ENCODE results near the gene KCNG2.

The KCNG2 gene

DNA sequence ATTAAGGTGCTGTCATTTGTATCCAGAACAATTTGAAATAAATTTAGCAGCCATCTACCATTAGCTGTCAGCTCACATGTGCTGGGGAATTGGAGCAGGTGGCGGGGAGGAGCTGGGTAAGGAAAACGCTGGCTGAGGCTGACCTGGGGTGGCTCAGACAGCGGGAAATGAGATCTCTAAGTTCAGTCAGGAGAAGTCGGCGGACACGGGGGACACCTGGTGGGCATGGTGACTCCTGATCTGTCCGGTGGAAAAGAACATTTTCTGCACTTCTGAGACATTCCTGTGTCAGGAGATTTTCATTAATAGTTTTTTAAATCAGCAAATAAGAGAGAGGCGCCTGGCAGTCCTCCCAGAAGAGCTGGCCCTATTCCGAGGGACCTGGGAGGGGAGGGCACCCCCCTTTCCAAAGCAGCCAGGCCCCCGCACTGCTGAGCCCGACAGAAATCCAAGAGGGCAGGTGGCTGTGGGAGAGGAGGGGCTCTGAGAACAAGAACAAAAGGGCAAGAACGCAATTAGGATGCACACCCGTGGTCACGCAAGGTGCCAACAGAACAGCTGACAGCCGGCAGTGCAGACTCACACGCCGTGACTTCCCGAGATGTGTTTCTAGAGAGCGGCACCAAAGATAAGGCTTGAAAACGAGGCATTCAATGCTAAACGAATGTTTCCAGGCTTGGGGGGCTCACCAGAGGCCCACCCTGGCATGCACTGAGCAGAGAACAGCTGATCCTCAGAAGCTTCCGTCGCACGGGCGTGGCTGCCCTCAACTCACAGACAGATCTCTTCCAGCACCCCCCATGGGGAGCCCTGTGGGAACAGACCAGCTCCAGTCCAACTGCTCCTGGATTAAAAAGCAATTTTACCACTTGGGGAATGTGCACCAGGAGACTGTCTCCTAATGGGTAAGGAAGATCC lies 127.3 kb downstream of the KCNG2 start:
- DNase-seq (ENCODE audit: low spot score): no peak

GRCh38 chr18:79926306-79926705 lies 128.6 kb downstream of the KCNG2 start:
- DNase-seq (ENCODE audit: low spot score): no peak

DNA sequence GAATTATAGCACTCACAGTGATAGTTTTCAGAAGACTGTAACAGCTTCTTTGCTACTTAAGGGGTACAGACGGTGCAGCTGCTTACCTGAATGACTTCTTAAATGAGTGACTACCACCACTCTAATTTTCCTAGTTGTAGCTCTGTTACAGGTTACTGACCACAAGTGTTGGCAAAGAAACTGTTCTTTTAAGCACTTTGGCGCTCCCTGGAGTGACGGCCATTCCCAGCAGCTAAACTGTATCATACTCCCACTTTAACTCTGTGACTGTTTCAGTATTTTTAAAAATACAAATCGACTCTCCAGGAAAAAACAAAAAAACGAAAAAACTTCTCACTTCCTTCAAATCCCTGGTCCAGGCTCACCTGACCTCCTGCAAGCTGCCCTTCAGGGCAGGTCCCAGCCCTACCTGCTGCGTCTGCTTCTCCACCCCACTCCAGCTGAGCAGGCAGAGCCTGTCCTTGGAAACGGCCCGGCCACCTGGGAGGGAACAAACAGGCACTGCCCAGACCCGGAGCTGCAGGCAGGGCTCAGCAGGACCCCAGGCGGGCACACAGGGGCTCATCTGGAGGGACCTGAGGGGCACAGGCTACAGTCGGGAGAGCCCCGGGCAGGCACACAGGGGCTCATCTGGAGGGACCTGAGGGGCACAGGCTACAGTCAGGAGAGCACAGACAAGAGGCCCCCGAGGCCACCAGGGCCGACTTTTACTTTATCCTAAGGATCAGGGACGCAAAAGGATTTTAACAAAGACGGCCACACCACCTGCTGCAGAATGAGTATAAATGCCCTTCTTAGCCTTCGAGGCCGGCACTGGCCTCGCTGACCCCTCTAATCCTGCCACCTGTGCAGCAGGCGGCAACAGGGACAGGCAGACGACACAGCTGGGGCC lies 129.2 kb downstream of the KCNG2 start:
- DNase-seq (ENCODE audit: low spot score): no peak

DNA sequence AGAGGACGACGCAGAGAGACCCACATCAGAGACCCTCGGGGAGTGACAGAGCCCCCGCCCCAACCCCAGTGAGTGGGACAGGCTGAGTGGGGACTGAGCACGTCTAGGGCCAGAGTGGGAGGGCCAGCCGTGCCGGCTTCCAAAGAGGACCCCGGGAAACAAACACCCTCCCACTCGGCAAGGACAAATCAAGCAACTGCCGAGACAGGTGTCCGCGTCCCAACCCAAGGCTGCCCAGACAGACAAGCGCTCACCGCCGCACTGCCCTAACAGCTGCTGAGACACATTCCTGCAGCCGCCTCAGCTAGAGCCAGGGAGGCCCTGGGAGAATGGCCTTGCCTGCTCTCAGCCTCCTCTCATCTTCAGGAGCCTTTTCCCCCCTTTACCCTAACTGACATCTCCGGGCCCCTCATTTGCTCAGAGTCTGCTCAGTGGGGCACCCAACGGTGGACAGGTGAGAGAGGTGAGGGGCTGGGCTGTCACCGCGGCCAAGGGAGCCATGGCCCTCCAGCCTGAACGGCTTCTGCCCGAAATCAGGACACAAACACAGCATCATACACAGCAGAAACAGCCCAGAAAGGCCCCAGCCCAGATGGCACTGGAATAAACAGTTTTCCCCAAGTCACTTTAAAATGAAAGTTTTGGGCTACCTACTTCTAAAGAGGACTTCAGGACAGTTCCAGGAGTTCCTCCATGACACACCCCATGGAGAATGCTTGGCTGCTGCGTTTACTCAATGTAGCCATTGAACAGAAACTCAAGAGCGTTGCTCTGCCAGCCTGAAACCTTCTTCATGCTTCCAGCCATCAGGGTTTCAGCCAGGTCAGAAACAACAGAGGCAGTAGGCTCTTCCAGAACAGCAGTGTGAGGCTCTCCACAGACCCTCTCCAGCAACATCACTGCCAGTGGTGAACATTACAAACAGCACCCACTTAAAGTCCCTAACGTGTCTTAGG lies 130.1 kb downstream of the KCNG2 start:
- DNase-seq (ENCODE audit: low spot score): no peak

DNA sequence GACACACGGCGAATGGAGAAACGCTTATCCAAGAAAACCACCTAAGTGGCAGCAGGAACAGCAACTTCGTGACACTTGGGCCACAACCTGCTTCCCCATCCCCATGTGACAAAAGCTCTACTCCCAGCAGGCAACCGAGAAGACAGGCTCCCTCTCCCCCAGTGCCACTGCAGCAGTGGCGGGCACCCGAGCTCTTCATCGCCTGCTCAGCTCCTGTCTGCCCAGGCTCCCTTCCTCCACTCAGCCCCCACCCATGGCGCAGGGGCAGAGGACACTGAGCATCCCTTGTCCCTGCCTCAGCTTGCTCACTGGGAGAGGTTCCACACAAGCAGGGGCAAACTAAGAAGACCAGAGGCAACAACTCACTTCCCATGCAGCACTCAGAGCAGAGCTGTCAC lies 130.8 kb downstream of the KCNG2 start:
- DNase-seq (ENCODE audit: low spot score): no peak

DNA sequence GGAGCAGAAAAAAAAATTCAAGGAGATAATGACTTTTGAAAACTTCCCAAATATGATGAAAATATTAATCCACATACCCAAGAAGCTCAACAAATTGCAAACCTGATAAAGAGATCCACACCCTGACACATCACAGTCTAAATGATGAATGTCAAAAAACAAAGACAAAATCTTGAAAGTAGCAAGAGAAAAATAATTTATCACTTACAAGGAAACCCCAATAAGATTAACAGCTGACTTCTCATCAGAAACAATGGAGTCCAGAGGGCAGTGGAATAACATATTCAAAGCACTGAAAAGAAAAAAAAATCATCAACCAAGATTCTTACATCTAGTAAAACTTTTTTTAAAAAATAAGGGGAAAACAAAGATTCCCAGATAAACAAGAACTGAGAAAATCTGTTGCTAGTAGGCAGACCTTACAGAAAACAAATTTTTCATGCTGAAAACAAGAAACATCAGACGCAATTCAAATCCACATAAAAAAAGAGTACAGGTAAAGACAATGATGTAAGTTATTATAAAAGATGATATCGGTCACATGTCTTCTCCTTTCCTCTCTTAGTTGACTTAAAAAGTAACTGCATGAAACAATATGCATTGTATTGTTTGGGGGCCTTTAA lies 132.4 kb downstream of the KCNG2 start:
- no peak for DNase-seq (ENCODE audit: low spot score)

GRCh38 chr18:79931475-79931874 lies 133.7 kb downstream of the KCNG2 start:
- no peak for DNase-seq (ENCODE audit: low spot score)

- DNase-seq (ENCODE audit: low spot score): no peak
Observed at GRCh38 chr18:79932907-79933306, 135.2 kb downstream of the KCNG2 start.

DNA sequence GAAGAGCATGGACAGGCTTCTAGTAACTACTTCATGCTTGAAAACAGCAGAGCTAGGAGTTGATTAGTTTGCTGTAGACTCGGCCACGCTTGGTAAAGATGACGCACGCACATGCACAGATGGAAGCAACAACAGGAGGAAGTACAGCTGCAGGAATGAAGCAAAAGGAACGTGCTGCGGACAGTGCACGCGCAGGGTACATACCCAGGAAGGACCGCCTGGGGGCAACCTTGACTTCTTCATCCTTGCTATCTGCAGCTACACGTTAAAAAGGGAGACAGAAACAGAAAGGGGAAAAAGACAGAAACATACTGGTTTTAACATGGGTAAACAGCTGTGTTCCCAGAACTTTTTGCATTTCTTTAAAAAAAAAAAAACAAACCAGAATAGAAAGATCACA lies 136.0 kb downstream of the KCNG2 start:
- peak; percentile 69 for DNase-seq (ENCODE audit: low spot score)

DNA sequence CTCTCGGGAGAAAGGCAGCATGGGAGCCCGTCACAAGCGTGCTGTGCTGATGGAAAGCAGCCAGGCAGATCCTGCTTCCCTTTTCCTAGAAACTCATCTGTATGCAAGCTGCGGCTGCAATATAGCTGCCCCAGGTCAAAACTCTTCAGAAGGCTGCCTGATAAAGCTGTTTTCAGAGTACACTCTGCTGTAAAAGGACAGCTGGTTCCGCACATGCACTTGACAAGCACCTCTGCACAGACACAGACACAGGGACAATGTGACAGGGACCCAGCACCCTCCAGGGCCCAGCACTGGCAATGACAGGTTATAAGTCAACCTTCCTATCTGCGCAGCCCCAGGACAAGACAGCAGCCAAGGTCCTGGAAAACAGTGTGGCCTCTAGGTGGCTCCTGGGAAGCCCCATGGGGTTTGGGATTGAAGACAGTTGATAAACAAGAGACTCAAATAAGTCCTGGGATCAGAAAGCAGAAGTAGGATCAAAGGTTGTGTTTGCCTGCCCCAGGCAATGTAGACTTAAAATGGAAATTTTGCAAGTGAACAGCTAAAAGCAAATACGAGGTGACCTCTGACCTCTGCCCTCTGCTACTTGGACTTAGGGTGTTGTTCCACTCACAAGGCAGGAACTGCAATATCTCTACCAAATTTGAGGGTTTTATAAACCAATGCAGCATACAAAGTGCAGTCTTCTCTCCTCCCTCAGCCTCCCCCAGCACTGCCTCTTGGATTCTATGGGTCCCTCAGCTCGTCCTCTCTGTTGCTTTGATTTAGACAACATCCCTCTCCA lies 136.8 kb downstream of the KCNG2 start:
- no peak for DNase-seq (ENCODE audit: low spot score)

- no peak for DNase-seq (ENCODE audit: low spot score)
Observed at GRCh38 chr18:79935098-79935480, 137.4 kb downstream of the KCNG2 start.

DNA sequence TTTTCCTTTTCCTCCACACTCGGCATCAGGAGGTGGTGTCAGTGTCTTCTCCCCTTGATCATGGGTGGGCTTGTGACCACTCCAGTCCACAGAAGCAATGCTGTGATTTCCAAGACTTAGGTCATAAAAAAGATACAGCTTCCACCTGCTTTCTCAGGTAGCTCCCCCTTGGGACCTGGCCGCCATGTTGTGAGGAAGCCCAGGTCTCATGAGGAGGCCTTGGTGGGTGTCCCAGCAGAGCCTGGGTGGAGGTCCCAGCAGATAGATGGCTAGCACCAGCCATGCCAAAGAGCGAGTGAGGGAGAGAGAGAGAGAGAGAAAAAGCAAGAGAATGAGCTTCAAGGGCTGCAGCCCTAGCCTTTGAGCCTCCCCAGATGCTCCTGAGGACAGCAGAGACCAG lies 137.8 kb downstream of the KCNG2 start:
- no peak for DNase-seq (ENCODE audit: low spot score)

DNA sequence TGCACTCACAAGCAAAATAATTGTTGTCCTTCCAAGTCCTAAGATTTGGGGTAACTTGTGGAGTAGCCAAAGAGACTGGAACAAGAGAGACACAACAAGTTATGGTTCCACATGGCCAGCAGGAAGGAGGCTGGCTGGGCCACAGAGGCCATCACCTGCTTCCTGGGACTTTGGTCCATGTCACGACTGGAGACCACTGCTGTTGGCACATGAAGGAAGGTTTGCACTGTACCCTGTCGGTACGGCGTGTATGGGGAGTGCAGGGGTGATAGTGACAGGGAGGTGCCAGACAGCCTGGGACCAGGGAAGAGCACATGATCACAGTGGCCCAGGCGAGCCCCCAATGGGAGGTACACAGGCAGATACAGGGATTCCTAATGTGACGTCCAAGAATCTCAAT lies 138.2 kb downstream of the KCNG2 start:
- DNase-seq (ENCODE audit: low spot score): no peak

GRCh38 chr18:79936641-79937040 lies 138.9 kb downstream of the KCNG2 start:
- no peak for DNase-seq (ENCODE audit: low spot score)

GRCh38 chr18:79937103-79937860 lies 139.5 kb downstream of the KCNG2 start:
- no peak for DNase-seq (ENCODE audit: low spot score)

DNA sequence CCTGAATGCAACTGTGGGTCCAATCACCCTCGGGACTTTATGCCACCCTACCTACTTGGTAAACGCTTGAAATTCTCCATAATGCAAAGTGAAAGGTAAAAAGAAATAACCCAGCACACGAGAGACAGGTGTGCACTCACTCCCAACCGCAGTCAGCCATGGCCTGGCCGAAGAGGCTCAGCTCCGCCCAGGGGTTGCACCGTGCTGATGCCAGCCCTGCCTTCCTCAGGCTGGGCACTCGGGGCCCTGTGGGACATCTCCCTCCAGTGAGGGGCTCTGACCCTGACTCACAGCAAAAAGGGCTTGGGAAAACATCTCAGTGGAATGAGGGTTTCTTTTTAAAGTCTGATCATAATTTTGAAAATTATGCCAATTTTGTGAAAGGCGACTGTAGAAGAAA lies 140.5 kb downstream of the KCNG2 start:
- DNase-seq (ENCODE audit: low spot score): no peak

GRCh38 chr18:79939096-79939495 lies 141.4 kb downstream of the KCNG2 start:
- DNase-seq (ENCODE audit: low spot score): no peak

- no peak for DNase-seq (ENCODE audit: low spot score)
Observed at GRCh38 chr18:79940126-79940813, 142.5 kb downstream of the KCNG2 start.

DNA sequence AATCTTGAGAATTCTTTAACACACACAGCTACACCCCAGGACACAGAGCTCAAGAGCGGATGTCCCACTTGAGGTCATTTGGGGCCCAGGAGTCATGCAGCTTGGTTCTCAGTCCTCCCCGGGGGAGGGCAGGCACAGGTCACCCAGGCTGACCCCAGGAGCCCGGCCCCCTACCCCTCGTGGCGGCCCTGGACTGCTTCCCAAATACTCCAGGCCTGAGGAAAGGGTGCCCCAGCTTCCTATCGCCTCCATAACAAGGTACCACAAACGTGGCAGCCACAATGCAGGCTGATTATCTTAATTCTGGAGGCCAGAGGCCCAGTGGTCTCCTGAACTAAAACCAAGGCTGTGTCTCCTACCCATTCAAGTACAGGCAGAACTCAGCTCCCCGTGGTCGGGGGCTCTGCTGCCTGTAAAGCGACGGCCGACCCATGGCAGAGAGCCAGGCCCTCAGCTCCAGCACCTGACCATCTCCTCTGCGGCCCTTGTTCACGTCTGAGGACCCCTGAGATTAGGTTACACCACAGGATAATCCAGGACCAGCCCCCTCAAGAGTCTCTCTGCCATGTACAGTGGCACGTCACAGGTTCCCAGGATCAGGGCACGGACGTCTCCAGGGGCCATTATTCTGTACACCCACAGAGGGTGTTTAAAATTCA lies 143.2 kb downstream of the KCNG2 start:
- no peak for DNase-seq (ENCODE audit: low spot score)

Data from AG08395 (cell line).